H1 (cell line): ENCODE data around the gene KDM6A. TPM values are rescaled to one million over a fixed set of nuclear protein-coding genes. Genes with fewer than 3 reads are reported as not detected.

ENCODE experiments used
- CTCF ChIA-PET: fragments of 300-600 bp; sonication (Branson Sonifier 250); formaldehyde crosslinking; loops from one replicate; lab custom pipeline; 2021; ENCODE audit not compliant: partially characterized antibody; lab: Charles Lee
- POLR2A ChIA-PET: fragments of 300-600 bp; sonication (Branson Sonifier 250); formaldehyde crosslinking; loops from one replicate; lab custom pipeline; 2021; ENCODE audit warnings: inconsistent platforms; ENCODE audit not compliant: partially characterized antibody; lab: Charles Lee
- DNase-seq, 2 experiments: peaks; one replicate each; pipeline versions ENCODE4 v3.0.0 to v3.0.0-alpha.2; 2010 to 2022; ENCODE audit warnings: low spot score in 2 of 2, low read depth in 1 of 2, mixed read lengths in 1 of 2
- FAIRE-seq: peaks from 2 replicates; lab custom pipeline; 2011; peaks lifted over from hg19 to GRCh38; lab: Jason Lieb, UNC
- H2AFZ ChIP-seq: 2 replicates; pipeline ENCODE4 v1.8.1; 2012; ENCODE audit warnings: low read length, inconsistent platforms
- H2AK5ac ChIP-seq: 2 replicates; pipeline ENCODE4 v1.6.1; 2013; ENCODE audit warnings: low read depth, low read length
- H2BK120ac ChIP-seq: replicated peaks from 2 replicates; pipeline ENCODE3; 2013; ENCODE audit warnings: low read depth, low read length, inconsistent platforms
- H2BK12ac ChIP-seq: 2 replicates; pipeline ENCODE4 v1.6.1; 2013; ENCODE audit warnings: low read depth, low read length
- H2BK15ac ChIP-seq: 2 replicates; pipeline ENCODE4 v1.6.1; 2013; ENCODE audit warnings: low read length
- H2BK20ac ChIP-seq: 2 replicates; pipeline ENCODE4 v1.6.1; 2013; ENCODE audit warnings: low read length
- H2BK5ac ChIP-seq: 2 replicates; pipeline ENCODE4 v1.6.1; 2013; ENCODE audit warnings: low read depth, low read length
- H3K14ac ChIP-seq: 2 replicates; pipeline ENCODE4 v1.6.1; 2013; ENCODE audit warnings: inconsistent platforms; ENCODE audit not compliant: insufficient read length
- H3K18ac ChIP-seq: 2 replicates; pipeline ENCODE4 v1.6.1; 2013; ENCODE audit warnings: low read length; ENCODE audit errors: extremely low read depth
- H3K23ac ChIP-seq: 2 replicates; pipeline ENCODE4 v1.6.1; 2013; ENCODE audit warnings: inconsistent platforms; ENCODE audit not compliant: insufficient read length
- H3K23me2 ChIP-seq: 2 replicates; pipeline ENCODE4 v1.6.1; 2013; ENCODE audit warnings: low read depth, low read length
- H3K27ac ChIP-seq: 2 replicates; pipeline ENCODE4 v1.6.1; 2011; ENCODE audit warnings: low read depth, low read length, inconsistent platforms
- H3K27me3 ChIP-seq, 4 experiments: replicated peaks in 1 of 4; 1 replicate in 1 of 4; 2 replicates in 3 of 4; pipeline versions ENCODE4 v1.6.1 to v1.8.1; 2011 to 2013; ENCODE audit warnings: low read length in 3 of 4, mild to moderate bottlenecking in 3 of 4, inconsistent platforms in 2 of 4, mixed read lengths in 2 of 4, moderate library complexity in 1 of 4; ENCODE audit not compliant: control insufficient read depth in 3 of 4, insufficient read depth in 3 of 4; ENCODE audit errors: extremely low read depth in 1 of 4
- H3K36me3 ChIP-seq, 4 experiments: 2 replicates each; pipeline versions ENCODE4 v1.6.1 to v1.8.1; 2011 to 2013; ENCODE audit warnings: mild to moderate bottlenecking in 4 of 4, low read length in 3 of 4, moderate library complexity in 2 of 4, control low read depth in 1 of 4, inconsistent platforms in 1 of 4; ENCODE audit not compliant: insufficient read depth in 4 of 4, control insufficient read depth in 2 of 4
- H3K4ac ChIP-seq: replicated peaks from 2 replicates; pipeline ENCODE3; 2013; ENCODE audit warnings: low read length, low read depth, mixed read lengths, inconsistent platforms; ENCODE audit not compliant: insufficient read length
- H3K4me1 ChIP-seq, 4 experiments: replicated peaks in 1 of 4; 1 replicate in 1 of 4; 2 replicates in 3 of 4; pipeline versions ENCODE4 v1.6.1 to v1.8.1; 2011 to 2013; ENCODE audit warnings: low read length in 3 of 4, inconsistent platforms in 2 of 4, mixed read lengths in 1 of 4; ENCODE audit not compliant: insufficient read depth in 4 of 4, control insufficient read depth in 3 of 4
- H3K4me2 ChIP-seq, 2 experiments: 2 replicates each; pipeline versions ENCODE4 v1.6.1 to v1.8.1; 2011 to 2013; ENCODE audit warnings: low read depth in 2 of 2, low read length in 2 of 2, control low read depth in 1 of 2, inconsistent platforms in 1 of 2, mild to moderate bottlenecking in 1 of 2; ENCODE audit not compliant: insufficient read depth in 1 of 2
- H3K4me3 ChIP-seq, 4 experiments: fragments of 200-600, 300-600 bp in 1 of 4; sonication (generic), shearing (Covaris generic), sonication (Bioruptor Twin) in 1 of 4; 2 replicates each; pipeline versions ENCODE4 v1.5.1 to v1.8.1; 2011 to 2016; ENCODE audit warnings: low read length in 4 of 4, low read depth in 3 of 4, control low read depth in 2 of 4, inconsistent platforms in 2 of 4, mild to moderate bottlenecking in 2 of 4, mixed read lengths in 1 of 4, moderate library complexity in 1 of 4; ENCODE audit not compliant: insufficient read depth in 2 of 4; ENCODE audit errors: extremely low read depth in 1 of 4
- H3K56ac ChIP-seq: replicated peaks from 2 replicates; pipeline ENCODE3; 2013; ENCODE audit warnings: low read depth, mild to moderate bottlenecking, mixed read lengths, low read length, inconsistent platforms; ENCODE audit not compliant: insufficient read length
- H3K79me1 ChIP-seq: 2 replicates; pipeline ENCODE4 v1.6.1; 2013; ENCODE audit warnings: low read depth, low read length, control low read depth
- H3K79me2 ChIP-seq, 2 experiments: 2 replicates each; pipeline versions ENCODE4 v1.6.1 to v1.8.1; 2012 to 2013; ENCODE audit warnings: low read length in 2 of 2, mild to moderate bottlenecking in 2 of 2, inconsistent platforms in 1 of 2; ENCODE audit not compliant: insufficient read depth in 2 of 2, control insufficient read depth in 1 of 2
- H3K9ac ChIP-seq, 4 experiments: replicated peaks in 1 of 4; 1 replicate in 1 of 4; 2 replicates in 3 of 4; pipeline versions ENCODE4 v1.6.1 to v1.8.1; 2011 to 2013; ENCODE audit warnings: low read depth in 3 of 4, low read length in 3 of 4, control low read depth in 2 of 4, mild to moderate bottlenecking in 2 of 4, moderate library complexity in 2 of 4, inconsistent platforms in 1 of 4; ENCODE audit errors: extremely low read depth in 1 of 4
- H3K9me3 ChIP-seq, 2 experiments: 2 replicates each; pipeline versions ENCODE4 v1.6.1 to v1.8.1; 2012 to 2013; ENCODE audit warnings: mild to moderate bottlenecking in 2 of 2, moderate library complexity in 2 of 2, control low read depth in 1 of 2, inconsistent platforms in 1 of 2, low read depth in 1 of 2, low read length in 1 of 2, mixed read lengths in 1 of 2; ENCODE audit not compliant: insufficient read depth in 2 of 2
- H4K20me1 ChIP-seq, 2 experiments: replicated peaks in 1 of 2; 2 replicates each; pipeline versions ENCODE3 to v1.8.1; 2011 to 2013; ENCODE audit warnings: inconsistent platforms in 2 of 2, low read length in 2 of 2, mild to moderate bottlenecking in 1 of 2; ENCODE audit not compliant: insufficient read depth in 2 of 2, control insufficient read depth in 1 of 2
- H4K5ac ChIP-seq: 2 replicates; pipeline ENCODE4 v1.6.1; 2013; ENCODE audit warnings: low read length, low read depth, mixed read lengths, inconsistent platforms; ENCODE audit not compliant: insufficient read length
- H4K8ac ChIP-seq: 2 replicates; pipeline ENCODE4 v1.8.0; 2013; ENCODE audit warnings: mild to moderate bottlenecking, moderate library complexity, low read length, inconsistent platforms; ENCODE audit not compliant: insufficient read depth; ENCODE audit errors: extremely low read depth
- H4K91ac ChIP-seq: replicated peaks from 2 replicates; pipeline ENCODE3; 2013; ENCODE audit warnings: low read length, mixed read lengths, inconsistent platforms; ENCODE audit not compliant: insufficient read length
- ATF2 ChIP-seq: IDR thresholded peaks from 2 replicates; pipeline ENCODE4 v1.6.1; 2012; ENCODE audit warnings: low read length, inconsistent platforms
- CTBP2 ChIP-seq: IDR thresholded peaks from 2 replicates; pipeline ENCODE4 v1.7.0; 2011; ENCODE audit warnings: borderline replicate concordance, mild to moderate bottlenecking, moderate library complexity, mixed read lengths, low read length; ENCODE audit not compliant: insufficient read depth, insufficient read length
- HDAC2 ChIP-seq, 2 experiments: fragments of 300-600 bp in 1 of 2; sonication (generic) in 1 of 2; IDR thresholded peaks; 2 replicates each; pipeline ENCODE4 v1.6.1; 2011 to 2012; ENCODE audit warnings: low read depth in 2 of 2, low read length in 2 of 2, mild to moderate bottlenecking in 2 of 2, moderate library complexity in 2 of 2, borderline replicate concordance in 1 of 2, inconsistent platforms in 1 of 2
- HDAC6 ChIP-seq: IDR thresholded peaks from one replicate; pipeline ENCODE4 v1.7.1; 2012; ENCODE audit warnings: low read depth, mild to moderate bottlenecking, inconsistent platforms, low read length, moderate library complexity
- MAFK ChIP-seq: IDR thresholded peaks from 2 replicates; pipeline ENCODE4 v1.6.1; 2012; ENCODE audit warnings: low read depth, mild to moderate bottlenecking, improper control_type of control experiment, low read length
- NANOG ChIP-seq: IDR thresholded peaks from 2 replicates; pipeline ENCODE4 v1.6.1; 2011; ENCODE audit warnings: low read length, low read depth, mild to moderate bottlenecking, inconsistent platforms; ENCODE audit not compliant: insufficient read depth, poor library complexity, severe bottlenecking
- POLR2A ChIP-seq, 2 experiments: IDR thresholded peaks; 1 replicate in 1 of 2; 2 replicates in 1 of 2; pipeline ENCODE4 v1.6.1; 2011; ENCODE audit warnings: low read depth in 2 of 2, low read length in 2 of 2, mild to moderate bottlenecking in 2 of 2; ENCODE audit errors: control extremely low read depth in 1 of 2
- RAD21 ChIP-seq, 2 experiments: IDR thresholded peaks in 1 of 2; conservative IDR thresholded peaks in 1 of 2; 2 replicates each; pipeline ENCODE4 v1.6.1; 2011; ENCODE audit warnings: low read depth in 2 of 2, low read length in 2 of 2, improper control_type of control experiment in 1 of 2, inconsistent platforms in 1 of 2, mild to moderate bottlenecking in 1 of 2, moderate library complexity in 1 of 2
- RBBP5 ChIP-seq: IDR thresholded peaks from 2 replicates; pipeline ENCODE4 v1.7.1; 2012; ENCODE audit warnings: low read depth, mild to moderate bottlenecking, inconsistent platforms, low read length, moderate library complexity, borderline replicate concordance
- RFX5 ChIP-seq: IDR thresholded peaks from 2 replicates; pipeline ENCODE4 v1.6.1; 2011; ENCODE audit warnings: low read depth, low read length, improper control_type of control experiment, borderline replicate concordance
- SP1 ChIP-seq: IDR thresholded peaks from 2 replicates; pipeline ENCODE4 v1.6.1; 2011; ENCODE audit warnings: low read depth, low read length
- TCF12 ChIP-seq: IDR thresholded peaks from 2 replicates; pipeline ENCODE4 v1.6.1; 2011; ENCODE audit warnings: low read depth, mild to moderate bottlenecking, low read length
- WGBS, 2 experiments: shearing (Covaris generic) in 1 of 2; methylation state at CpG; one replicate each; pipeline versions ENCODE4 v1.1.6 to v1.1.7; 2013 to 2015; ENCODE audit warnings: low lambda C conversion rate in 2 of 2, mixed read lengths in 2 of 2, inconsistent platforms in 1 of 2, low coverage in 1 of 2, missing lambda C conversion rate in 1 of 2; ENCODE audit not compliant: insufficient replicate concordance in 2 of 2, insufficient coverage in 1 of 2, insufficient read length in 1 of 2; ENCODE audit errors: extremely low coverage in 1 of 2, missing lambda C conversion rate in 1 of 2; 5-methylcytosine and 5-hydroxymethylcytosine counted together
- polyA plus RNA-seq, 7 experiments: library from polyadenylated mRNA; depleted of rRNA in 3 of 7; stranded (reverse) in 5 of 7; unstranded in 2 of 7; fragments of >200 nt in 5 of 7; fragments of 200-250 nt in 2 of 7; gene quantifications; 1 replicate in 5 of 7; 2 replicates in 1 of 7; 4 replicates in 1 of 7; pipeline versions ENCODE4 v1.2.1 to v1.2.3, GENCODE V29; 2011 to 2013; ENCODE audit warnings: missing spikeins in 2 of 7, mixed read lengths in 2 of 7
- total RNA-seq: library from RNA; stranded (reverse); fragmentation: NEBNext Ultra II Directional; extraction: Animal tissue kit (Norgen Biotek cat#: 25700); gene quantifications from 2 replicates; pipeline ENCODE4 v1.2.1, GENCODE V29; 2021

Gene KDM6A
- total and polyA plus RNA-seq, 2 of the 8 experiments (the other 6 are each of a cell fraction or from before 2014, with no cell fraction given): 43.5 to 58.4 TPM

GRCh38 chrX:44935640-44936039 lies 62.7 kb downstream of the KDM6A start:
- Histone ChIP-seq H3K9ac (no peak overlapping the region), H3K56ac (no peak overlapping the region), H3K27ac (no peak overlapping the region), H3K36me3 (no peaks in the 10 kb centered on the region), H3K79me1 (no peaks in the 10 kb centered on the region), H3K23ac (no peak overlapping the region), H4K20me1 (peaks cover 0 to 1% of the 10 kb centered on the region in 2 experiments), H3K4me2 (no peak overlapping the region), H4K5ac (no peak overlapping the region), H3K4ac (no peak overlapping the region), H2BK120ac (no peak overlapping the region), H3K27me3 (no peaks in the 10 kb centered on the region), H2AFZ (no peak overlapping the region), H3K18ac (no peak overlapping the region), H3K4me1 (no peaks in the 10 kb centered on the region), H2BK5ac (no peak overlapping the region), H3K9me3 (no peaks in the 10 kb centered on the region), H4K91ac (no peak overlapping the region), H2AK5ac (no peak overlapping the region), H2BK12ac (no peak overlapping the region), H2BK20ac (no peak overlapping the region), H2BK15ac (no peak overlapping the region), H3K4me3 (no peak overlapping the region), H4K8ac (no peak overlapping the region), H3K79me2 (peaks cover 0 to 96% of the 10 kb centered on the region in 2 experiments; a peak in 3 of 4 replicates), H3K23me2 (no peaks in the 10 kb centered on the region), H3K14ac (no peak overlapping the region)
- POLR2A ChIA-PET: interaction anchor here (0.6 to 1.2 kb wide), 2 partner anchors 15 to 17 kb away, joined by 3 read pairs; no protein-coding TSS in a partner anchor
- DNase-seq (no peak), FAIRE-seq (no peak)
- CTCF ChIA-PET: interaction anchor here (0.6 to 1.1 kb wide), 2 partner anchors 14 to 33 kb away, joined by 3 read pairs; no protein-coding TSS in a partner anchor
- WGBS, 2 experiments: 96% methylated on average over 5 of the region's 5 CpGs; no CpG with 5 or more reads in 1 of the 2 experiments
- TF ChIP-seq HDAC6: no peak
- TF ChIP-seq RAD21 (IDR thresholded peaks at IDR 0.05 in 1 of 2, conservative IDR thresholded peaks at IDR 0.05 in 1 of 2; ENCODE audit: low read depth in 2 of 2, low read length in 2 of 2): no peak
- TF ChIP-seq HDAC2 (IDR thresholded peaks at IDR 0.05; ENCODE audit: borderline replicate concordance in 1 of 2, low read depth in 2 of 2, low read length in 2 of 2): no peak
- no peak for TF ChIP-seq RBBP5
- TF ChIP-seq MAFK: no peak
- TF ChIP-seq NANOG: no peak
- no peak for TF ChIP-seq CTBP2
- no peak for TF ChIP-seq SP1
- TF ChIP-seq POLR2A (IDR thresholded peaks at IDR 0.05; ENCODE audit: control extremely low read depth in 1 of 2, low read depth in 2 of 2, low read length in 2 of 2): no peak
- TF ChIP-seq ATF2: no peak
- TF ChIP-seq TCF12: no peak
- TF ChIP-seq RFX5: no peak
